ENCODE data around the gene CRYBG1.

GRCh38 chr6:106398621-106399020 lies 38.1 kb downstream of the CRYBG1 start:
- no peak for TF ChIP-seq POLR2AphosphoS5 (IDR thresholded peaks at IDR 0.05; ENCODE audit: borderline replicate concordance, low read depth, low read length)
- TF ChIP-seq EZH2 (IDR thresholded peaks at IDR 0.05) = no peak

All from SK-N-MC (cell line).